Esophagus muscularis mucosa (tissue), 4 donors: ENCODE results near the gene PFDN1.

ENCODE experiments used
- CTCF ChIP-seq, 3 experiments: fragments of 200-600 bp in 2 of 3; fragments of 450-650 bp in 1 of 3; sonication (generic) in 2 of 3; IDR thresholded peaks; one replicate each; pipeline ENCODE4 v1.5.1; 2017 to 2019; ENCODE audit warnings: antibody characterized with exemption in 3 of 3, mild to moderate bottlenecking in 2 of 3, moderate library complexity in 1 of 3
- EP300 ChIP-seq: sonication (generic); formaldehyde crosslinking; IDR thresholded peaks from one replicate; pipeline ENCODE4 v1.6.1; 2017; ENCODE audit warnings: antibody characterized with exemption
- POLR2A ChIP-seq: fragments of 450-650 bp; IDR thresholded peaks from one replicate; pipeline ENCODE4 v1.6.1; 2017; ENCODE audit warnings: antibody characterized with exemption, moderate library complexity, mild to moderate bottlenecking, low read depth
- POLR2AphosphoS5 ChIP-seq, 2 donors: sonication (generic); formaldehyde crosslinking; IDR thresholded peaks; one replicate each; pipeline ENCODE4 v1.6.1; 2017; ENCODE audit warnings: antibody characterized with exemption in 2 of 2

DNA sequence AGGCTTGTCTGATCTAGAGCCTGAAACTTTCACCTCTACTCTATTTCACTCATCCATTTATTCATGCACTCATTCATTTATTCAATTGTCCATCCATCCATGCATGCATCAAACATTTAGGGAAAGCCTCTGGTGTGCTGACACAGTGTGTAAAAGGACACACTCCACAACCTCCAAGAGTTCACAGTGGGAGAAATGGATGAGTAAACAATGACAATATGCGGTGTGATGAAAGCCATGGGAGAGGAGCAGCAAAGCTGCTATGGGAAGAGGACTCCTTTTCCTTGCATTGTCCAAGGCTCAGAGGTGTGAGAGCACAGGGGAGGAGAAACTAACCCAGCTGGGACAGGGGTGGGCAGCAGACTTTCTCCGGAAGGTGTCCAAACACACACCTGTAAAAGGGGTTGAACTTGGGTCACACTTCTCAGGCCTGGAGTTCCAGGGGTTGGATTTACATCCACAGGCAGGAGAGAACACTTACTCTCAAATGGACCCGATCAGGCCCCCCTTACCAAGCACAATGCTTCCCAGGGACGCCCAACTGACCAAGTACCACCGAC is 21.2 kb upstream of the PFDN1 start:
- TF ChIP-seq POLR2A (no peak), CTCF (IDR thresholded peaks at IDR 0.05) (no peak), EP300 (no peak), POLR2AphosphoS5 (IDR thresholded peaks at IDR 0.05) (no peak)
